Endothelial cell of umbilical vein (primary cell): ENCODE results near the gene CCDC38. TPM values are rescaled to one million over a fixed set of nuclear protein-coding genes. Genes with fewer than 3 reads are reported as not detected.

Experiments used
- BruUV-seq: library from RNA; stranded (reverse); fragments of 400-500 nt; replicated peaks from 2 replicates; lab custom pipeline; 2021; lab: Mats Ljungman, UMichigan
- CTCF ChIA-PET: fragments of 300-600, 350-600 bp; sonication (Branson Sonifier 250); formaldehyde crosslinking; loops from one replicate; lab custom pipeline; 2021; ENCODE audit warnings: antibody characterized with exemption, inconsistent platforms; lab: Charles Lee
- POLR2A ChIA-PET: fragments of 300-600, 350-600 bp; sonication (Branson Sonifier 250); formaldehyde crosslinking; loops from one replicate; lab custom pipeline; 2021; ENCODE audit warnings: antibody characterized with exemption, inconsistent platforms; lab: Charles Lee
- DNase-seq: peaks from one replicate; pipeline ENCODE4 v3.0.0-alpha.2; 2011; ENCODE audit warnings: low read depth, low spot score
- FAIRE-seq: peaks from 2 replicates; lab custom pipeline; 2011; peaks lifted over from hg19 to GRCh38; lab: Jason Lieb, UNC
- H2AFZ ChIP-seq: 2 replicates; pipeline ENCODE4 v1.6.0; 2012; ENCODE audit warnings: low read depth, low read length, control low read depth, inconsistent platforms
- H3K27ac ChIP-seq: 2 replicates; pipeline ENCODE4 v1.5.1; 2011; ENCODE audit warnings: low read depth, mild to moderate bottlenecking, control low read depth, low read length, moderate library complexity; ENCODE audit not compliant: insufficient read depth
- H3K27me3 ChIP-seq, 2 experiments: 2 replicates each; pipeline versions ENCODE4 v1.6.0 to v1.6.1; 2011; ENCODE audit warnings: low read length in 2 of 2, mixed read lengths in 1 of 2; ENCODE audit not compliant: control insufficient read depth in 2 of 2, insufficient read depth in 2 of 2
- H3K36me3 ChIP-seq, 2 experiments: 2 replicates in 1 of 2; 3 replicates in 1 of 2; pipeline ENCODE4 v1.5.1; 2011; ENCODE audit warnings: low read length in 2 of 2, mild to moderate bottlenecking in 1 of 2, moderate library complexity in 1 of 2; ENCODE audit not compliant: control insufficient read depth in 2 of 2, insufficient read depth in 2 of 2; ENCODE audit errors: extremely low read depth in 1 of 2
- H3K4me1 ChIP-seq: 3 replicates; pipeline ENCODE4 v1.5.1; 2011; ENCODE audit warnings: mild to moderate bottlenecking, low read length; ENCODE audit not compliant: control insufficient read depth, insufficient read depth; ENCODE audit errors: extremely low read depth
- H3K4me2 ChIP-seq: 2 replicates; pipeline ENCODE4 v1.6.1; 2011; ENCODE audit warnings: low read length, control low read depth, mixed read lengths; ENCODE audit not compliant: insufficient read depth
- H3K4me3 ChIP-seq, 3 experiments: fragments of 200-600 bp in 1 of 3; sonication (generic), shearing (Covaris generic) in 1 of 3; replicated peaks in 1 of 3; 2 replicates each; pipeline ENCODE4 v1.5.1; 2011 to 2016; ENCODE audit warnings: control low read depth in 3 of 3, low read length in 3 of 3, mild to moderate bottlenecking in 2 of 3, inconsistent platforms in 1 of 3, low read depth in 1 of 3, moderate library complexity in 1 of 3; ENCODE audit not compliant: insufficient read depth in 1 of 3
- H3K79me2 ChIP-seq: 2 replicates; pipeline ENCODE4 v1.6.0; 2012; ENCODE audit warnings: low read length, inconsistent platforms; ENCODE audit not compliant: control insufficient read depth, insufficient read depth
- H3K9ac ChIP-seq: replicated peaks from 2 replicates; pipeline ENCODE3; 2011; ENCODE audit warnings: low read length, control low read depth; ENCODE audit not compliant: insufficient read depth; ENCODE audit errors: extremely low read depth
- H3K9me1 ChIP-seq: replicated peaks from 3 replicates; pipeline ENCODE4 v1.6.0; 2011; ENCODE audit warnings: mild to moderate bottlenecking, low read length; ENCODE audit not compliant: control insufficient read depth, insufficient read depth; ENCODE audit errors: extremely low read depth
- H3K9me3 ChIP-seq: replicated peaks from 2 replicates; pipeline ENCODE4 v1.5.1; 2012; ENCODE audit warnings: low read length, inconsistent platforms; ENCODE audit not compliant: control insufficient read depth, insufficient read depth
- H4K20me1 ChIP-seq: replicated peaks from 2 replicates; pipeline ENCODE3; 2011; ENCODE audit warnings: mild to moderate bottlenecking, low read length; ENCODE audit not compliant: control insufficient read depth, insufficient read depth; ENCODE audit errors: extremely low read depth
- EZH2 ChIP-seq: IDR thresholded peaks from 2 replicates; pipeline ENCODE4 v1.6.1; 2012; ENCODE audit warnings: borderline replicate concordance, low read depth, mild to moderate bottlenecking, moderate library complexity, low read length, inconsistent platforms; ENCODE audit not compliant: severe bottlenecking
- FOS ChIP-seq: IDR thresholded peaks from 2 replicates; pipeline ENCODE4 v1.6.1; 2011; ENCODE audit warnings: mild to moderate bottlenecking, low read length, moderate library complexity, borderline replicate concordance; ENCODE audit not compliant: insufficient read depth
- GATA2 ChIP-seq: IDR thresholded peaks from 2 replicates; pipeline ENCODE4 v1.7.0; 2011; ENCODE audit warnings: low read depth, mild to moderate bottlenecking, moderate library complexity, mixed read lengths, low read length; ENCODE audit not compliant: insufficient read length, insufficient read depth
- JUN ChIP-seq: IDR thresholded peaks from 2 replicates; pipeline ENCODE4 v1.6.1; 2011; ENCODE audit warnings: borderline replicate concordance, low read depth; ENCODE audit not compliant: insufficient read length, insufficient read depth
- POLR2A ChIP-seq: IDR thresholded peaks from 2 replicates; pipeline ENCODE4 v1.6.1; 2012; ENCODE audit warnings: low read depth, mild to moderate bottlenecking, control low read depth, low read length
- POLR2AphosphoS5 ChIP-seq: IDR thresholded peaks from 2 replicates; pipeline ENCODE4 v1.6.1; 2012; ENCODE audit warnings: low read depth, mild to moderate bottlenecking, control low read depth, low read length, moderate library complexity; ENCODE audit not compliant: insufficient read depth
- dilution Hi-C: fragments of 300-500 bp; cut with MboI; formaldehyde crosslinking; loops from one replicate; pipeline ENCODE4 v1.15.0; 2019; ENCODE audit warnings: low sequenced_read_pairs; ENCODE audit not compliant: extremely low pct_ligation_motif_present
- intact Hi-C: fragments of 100-400 bp; cut with micrococcal nuclease; formaldehyde crosslinking; loops from one replicate; pipeline ENCODE4 v1.10.0; 2022
- polyA plus RNA-seq, 4 experiments: library from polyadenylated mRNA; depleted of rRNA in 3 of 4; stranded (reverse) in 3 of 4; unstranded in 1 of 4; fragments of >200 nt; gene quantifications; 2 replicates each; pipeline versions ENCODE4 v1.2.1 to v1.2.3, GENCODE V29; 2011 to 2012; ENCODE audit warnings: missing spikeins in 1 of 4
- total RNA-seq: library from RNA; stranded (reverse); gene quantifications from 2 replicates; pipeline ENCODE4 v1.2.3, GENCODE V29; 2021
- TF ChIP-seq, protein P1 (sequence below): IDR thresholded peaks from 2 replicates; pipeline ENCODE4 v1.6.1; 2011; ENCODE audit not compliant: insufficient read depth, insufficient read length
- TF ChIP-seq, protein P2 (sequence below), 2 donors: IDR thresholded peaks; 1 replicate in 1 of 2; 2 replicates in 1 of 2; pipeline ENCODE4 v1.5.1; 2011; ENCODE audit warnings: low read length in 2 of 2, mild to moderate bottlenecking in 2 of 2, moderate library complexity in 2 of 2, control low read depth in 1 of 2, inconsistent platforms in 1 of 2, low read depth in 1 of 2; ENCODE audit not compliant: insufficient read depth in 1 of 2; ENCODE audit errors: extremely low read depth in 1 of 2

The CCDC38 gene
- total and polyA plus RNA-seq, 2 donors (not counting 3 experiments of a cell fraction or from before 2014, with no cell fraction given) = not detected

DNA sequence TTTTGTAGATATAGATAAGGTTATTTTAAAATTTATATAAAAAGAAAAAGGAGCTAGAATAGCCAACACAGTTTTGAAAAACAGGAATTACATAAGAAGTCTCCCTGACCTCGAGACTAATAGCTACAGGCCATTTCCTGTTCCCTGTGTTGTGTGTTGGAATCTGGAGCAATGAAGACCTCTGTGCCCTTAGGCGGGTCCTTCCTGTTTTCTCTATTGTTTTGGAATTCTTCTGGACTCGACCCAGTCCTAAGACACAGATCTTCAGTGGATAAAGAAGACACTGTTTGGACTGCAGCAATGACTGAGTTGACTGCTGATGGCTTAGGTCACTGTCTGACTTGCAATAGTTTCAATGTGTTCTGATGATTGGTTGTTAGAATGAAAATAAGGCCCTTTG, 57.4 kb downstream of the CCDC38 start:
- Histone ChIP-seq H3K9me1 (no peaks in the 10 kb centered on the region), H3K4me1 (peaks cover 3% of the 10 kb centered on the region), H3K27ac (no peak overlapping the region), H3K4me3 (no peak overlapping the region), H3K79me2 (no peaks in the 10 kb centered on the region), H2AFZ (no peak overlapping the region), H3K36me3 (no peaks in the 10 kb centered on the region), H3K9me3 (no peaks in the 10 kb centered on the region), H3K27me3 (no peaks in the 10 kb centered on the region), H4K20me1 (no peaks in the 10 kb centered on the region), H3K9ac (no peak overlapping the region), H3K4me2 (no peak overlapping the region)
- intact Hi-C loops = no loop called here
- FAIRE-seq = peak; percentile 83
- no TSS peak for BruUV-seq
- ChIA-PET POLR2A (no interaction called here), CTCF (interaction anchor here (0.9 kb wide), 1 partner anchor 34 kb away, joined by 3 read pairs; no protein-coding TSS in a partner anchor)
- dilution Hi-C loops = no loop called here
- TF ChIP-seq, protein P1, sequence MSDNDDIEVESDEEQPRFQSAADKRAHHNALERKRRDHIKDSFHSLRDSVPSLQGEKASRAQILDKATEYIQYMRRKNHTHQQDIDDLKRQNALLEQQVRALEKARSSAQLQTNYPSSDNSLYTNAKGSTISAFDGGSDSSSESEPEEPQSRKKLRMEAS = no peak
- no peak for TF ChIP-seq POLR2A
- TF ChIP-seq JUN = no peak
- TF ChIP-seq EZH2 = no peak
- TF ChIP-seq, protein P2, sequence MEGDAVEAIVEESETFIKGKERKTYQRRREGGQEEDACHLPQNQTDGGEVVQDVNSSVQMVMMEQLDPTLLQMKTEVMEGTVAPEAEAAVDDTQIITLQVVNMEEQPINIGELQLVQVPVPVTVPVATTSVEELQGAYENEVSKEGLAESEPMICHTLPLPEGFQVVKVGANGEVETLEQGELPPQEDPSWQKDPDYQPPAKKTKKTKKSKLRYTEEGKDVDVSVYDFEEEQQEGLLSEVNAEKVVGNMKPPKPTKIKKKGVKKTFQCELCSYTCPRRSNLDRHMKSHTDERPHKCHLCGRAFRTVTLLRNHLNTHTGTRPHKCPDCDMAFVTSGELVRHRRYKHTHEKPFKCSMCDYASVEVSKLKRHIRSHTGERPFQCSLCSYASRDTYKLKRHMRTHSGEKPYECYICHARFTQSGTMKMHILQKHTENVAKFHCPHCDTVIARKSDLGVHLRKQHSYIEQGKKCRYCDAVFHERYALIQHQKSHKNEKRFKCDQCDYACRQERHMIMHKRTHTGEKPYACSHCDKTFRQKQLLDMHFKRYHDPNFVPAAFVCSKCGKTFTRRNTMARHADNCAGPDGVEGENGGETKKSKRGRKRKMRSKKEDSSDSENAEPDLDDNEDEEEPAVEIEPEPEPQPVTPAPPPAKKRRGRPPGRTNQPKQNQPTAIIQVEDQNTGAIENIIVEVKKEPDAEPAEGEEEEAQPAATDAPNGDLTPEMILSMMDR (IDR thresholded peaks at IDR 0.05; ENCODE audit: extremely low read depth in 1 of 2, insufficient read depth in 1 of 2, low read depth in 1 of 2, low read length in 2 of 2) = no peak
- TF ChIP-seq POLR2AphosphoS5 = no peak
- TF ChIP-seq FOS = no peak
- no peak for TF ChIP-seq GATA2
- DNase-seq = peak; percentile 40
